ENCODE data around the gene GARIN5A.

The GARIN5A gene

GRCh38 chr19:50512112-50512998 lies 35.7 kb upstream of the GARIN5A start:
- peak overlapping the region; percentile 67 for H3K27ac ChIP-seq
- no peak for TF ChIP-seq CTCF (IDR thresholded peaks at IDR 0.05)
- TF ChIP-seq ZFX (IDR thresholded peaks at IDR 0.05; ENCODE audit: borderline replicate concordance) = no peak

GRCh38 chr19:50511069-50511822 lies 34.6 kb upstream of the GARIN5A start, which contains the start of gene JOSD2:
JOSD2 (minus strand) TSS chr19:50511191; CDS start chr19:50510431, 760 bp downstream.
- H3K27ac ChIP-seq = peak within 1 kb of the TSS; percentile 67
- no peak for TF ChIP-seq ZFX (IDR thresholded peaks at IDR 0.05; ENCODE audit: borderline replicate concordance)
- no peak for TF ChIP-seq CTCF (IDR thresholded peaks at IDR 0.05)

GRCh38 chr19:50510700-50511068 lies 34.0 kb upstream of the GARIN5A start:
- peak overlapping the region; percentile 67 for H3K27ac ChIP-seq
- TF ChIP-seq ZFX (IDR thresholded peaks at IDR 0.05; ENCODE audit: borderline replicate concordance) (no peak), CTCF (IDR thresholded peaks at IDR 0.05) (no peak)

- H3K27ac ChIP-seq = peak overlapping the region; percentile 67
- TF ChIP-seq CTCF (IDR thresholded peaks at IDR 0.05) (no peak), ZFX (IDR thresholded peaks at IDR 0.05; ENCODE audit: borderline replicate concordance) (no peak)
Observed at GRCh38 chr19:50510121-50510670, 33.5 kb upstream of the GARIN5A start.

GRCh38 chr19:50509366-50509765 lies 32.7 kb upstream of the GARIN5A start:
- H3K27ac ChIP-seq = no peak overlapping the region
- TF ChIP-seq CTCF (IDR thresholded peaks at IDR 0.05) = no peak
- TF ChIP-seq ZFX (IDR thresholded peaks at IDR 0.05; ENCODE audit: borderline replicate concordance) = no peak

GRCh38 chr19:50508843-50509190 lies 32.2 kb upstream of the GARIN5A start:
- no peak for TF ChIP-seq ZFX (IDR thresholded peaks at IDR 0.05; ENCODE audit: borderline replicate concordance)
- no peak overlapping the region for H3K27ac ChIP-seq

GRCh38 chr19:50507376-50507775 lies 30.7 kb upstream of the GARIN5A start:
- no peak overlapping the region for H3K27ac ChIP-seq
- no peak for TF ChIP-seq ZFX (IDR thresholded peaks at IDR 0.05; ENCODE audit: borderline replicate concordance)
- TF ChIP-seq CTCF (IDR thresholded peaks at IDR 0.05) = no peak
